ENCODE results near the gene SCAMP4. TPM values are rescaled to one million over a fixed set of nuclear protein-coding genes. Genes with fewer than 3 reads are reported as not detected.

The SCAMP4 gene
- total RNA-seq, 1 donor from 2014 or later = 16.2 TPM

- no peak for DNase-seq
- intact Hi-C loops (cut with DNase I) = no loop called here
- no peak for ATAC-seq (ENCODE audit: poor library complexity)
Measured at GRCh38 chr19:1944088-1944915, 39.1 kb downstream of the SCAMP4 start.

GRCh38 chr19:1944916-1945561 is 39.8 kb downstream of the SCAMP4 start:
- intact Hi-C loops (cut with DNase I) = no loop called here
- DNase-seq (no peak), ATAC-seq (ENCODE audit: poor library complexity) (no peak)

DNA sequence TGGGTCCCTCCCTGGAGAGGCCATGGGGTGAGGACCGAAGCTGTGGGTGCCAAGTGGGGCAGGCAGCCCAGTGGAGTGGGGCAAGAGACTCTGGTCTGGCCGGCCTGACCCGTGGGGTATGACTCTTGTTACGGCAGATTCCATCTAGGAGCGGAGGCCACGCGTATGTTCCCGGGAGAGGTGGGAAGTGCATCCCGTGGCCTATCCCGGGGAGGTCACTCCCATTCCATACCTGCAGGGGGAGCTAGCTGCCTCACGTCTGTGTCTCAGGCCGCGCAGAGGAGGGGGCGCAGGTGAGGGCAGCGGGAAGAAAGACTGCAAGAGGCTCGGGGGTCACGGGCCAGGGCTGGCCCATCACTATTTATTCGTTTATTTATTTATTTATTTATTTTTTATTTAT is 40.7 kb downstream of the SCAMP4 start:
- no peak for ATAC-seq (ENCODE audit: poor library complexity)
- intact Hi-C loops (cut with DNase I) = no loop called here
- DNase-seq = peak; percentile 58

DNA sequence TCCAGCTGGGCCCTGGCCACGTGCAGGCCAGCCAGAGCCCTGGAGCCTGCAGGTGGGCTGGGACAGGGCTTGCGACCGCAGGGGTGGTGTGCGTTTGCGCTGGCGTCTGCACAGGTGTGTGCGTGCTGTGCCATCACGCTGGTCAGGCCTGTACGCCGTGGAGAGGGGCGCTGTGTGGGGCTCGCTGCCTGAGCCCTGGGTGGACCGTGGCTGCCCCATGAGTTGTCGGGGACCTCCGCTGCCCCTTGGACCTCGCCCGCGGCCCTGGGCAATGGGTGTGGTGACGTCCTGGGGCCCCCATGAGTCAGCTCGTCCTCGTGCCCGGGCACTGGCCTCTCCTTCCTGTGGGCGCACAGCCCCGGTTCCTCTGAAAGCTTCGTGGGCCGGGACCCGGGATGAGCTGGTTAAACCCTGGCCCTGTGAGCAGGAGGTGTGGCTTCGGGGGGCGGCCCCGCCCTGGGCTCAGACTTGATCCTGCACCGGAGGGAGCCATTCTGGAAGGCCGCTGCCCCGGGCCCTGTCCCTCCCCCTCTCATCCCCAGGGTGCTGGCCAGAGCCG is 42.5 kb downstream of the SCAMP4 start:
- ATAC-seq (ENCODE audit: poor library complexity) = no peak

GRCh38 chr19:1949304-1950101 is 44.3 kb downstream of the SCAMP4 start:
- no peak for ATAC-seq (ENCODE audit: poor library complexity)
- no peak for DNase-seq
- intact Hi-C loops (cut with DNase I) = no loop called here

More for the DNA sequence above, 42.5 kb downstream of the SCAMP4 start:
- intact Hi-C loops (cut with DNase I) = no loop called here
- no peak for DNase-seq

- DNase-seq = no peak
- no peak for ATAC-seq (ENCODE audit: poor library complexity)
- intact Hi-C loops (cut with DNase I) = no loop called here
Measured at GRCh38 chr19:1950640-1951039, 45.4 kb downstream of the SCAMP4 start.

DNA sequence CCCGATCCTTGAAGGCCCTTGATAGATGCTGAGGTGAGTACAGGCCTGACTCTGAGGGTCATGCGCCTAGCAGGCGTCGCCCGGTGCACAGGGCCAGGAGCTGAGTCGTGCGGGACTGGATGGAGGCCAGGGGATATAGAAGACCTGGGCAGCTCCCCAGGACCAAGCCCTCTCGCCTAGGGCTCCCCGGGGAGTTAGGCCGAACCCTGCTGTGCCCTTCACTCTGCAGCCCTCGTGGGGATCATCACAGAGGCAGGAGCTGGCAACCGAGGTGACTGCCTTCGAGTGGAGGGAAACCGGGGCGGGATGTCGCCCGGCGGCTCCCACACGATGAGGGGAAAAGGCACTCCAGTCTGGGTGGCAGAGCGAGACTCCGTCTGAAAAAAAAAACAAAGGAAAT is 47.4 kb downstream of the SCAMP4 start:
- no peak for DNase-seq
- intact Hi-C loops (cut with DNase I) = no loop called here
- no peak for ATAC-seq (ENCODE audit: poor library complexity)

- ATAC-seq (ENCODE audit: poor library complexity) = no peak
- intact Hi-C loops (cut with DNase I) = no loop called here
- DNase-seq = no peak
Measured at GRCh38 chr19:1953037-1953436, 47.8 kb downstream of the SCAMP4 start.

- no peak for DNase-seq
- ATAC-seq (ENCODE audit: poor library complexity) = no peak
- intact Hi-C loops (cut with DNase I) = no loop called here
Measured at GRCh38 chr19:1953441-1954094, 48.4 kb downstream of the SCAMP4 start.

DNA sequence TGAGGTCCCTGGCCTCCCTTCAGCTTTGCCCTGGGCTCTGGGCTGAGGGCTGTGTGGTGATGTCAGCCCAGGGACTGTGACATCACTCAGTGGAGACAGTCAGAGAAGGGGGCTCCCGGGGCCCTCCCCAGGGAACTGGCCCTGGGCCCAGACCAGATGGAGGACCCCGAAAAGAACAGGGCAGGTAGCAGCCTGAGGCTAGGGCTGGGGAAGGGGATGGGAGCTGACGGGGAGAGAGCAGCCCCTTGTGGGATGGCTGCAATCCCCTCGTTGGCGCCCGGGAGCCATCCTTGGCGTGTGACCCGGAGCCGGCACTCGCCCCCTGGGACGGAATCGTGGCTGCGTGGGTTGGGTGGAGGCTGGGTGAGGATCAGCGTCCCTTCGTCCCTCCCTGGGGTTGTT is 49.3 kb downstream of the SCAMP4 start:
- DNase-seq = no peak
- intact Hi-C loops (cut with DNase I) = no loop called here
- no peak for ATAC-seq (ENCODE audit: poor library complexity)

DNA sequence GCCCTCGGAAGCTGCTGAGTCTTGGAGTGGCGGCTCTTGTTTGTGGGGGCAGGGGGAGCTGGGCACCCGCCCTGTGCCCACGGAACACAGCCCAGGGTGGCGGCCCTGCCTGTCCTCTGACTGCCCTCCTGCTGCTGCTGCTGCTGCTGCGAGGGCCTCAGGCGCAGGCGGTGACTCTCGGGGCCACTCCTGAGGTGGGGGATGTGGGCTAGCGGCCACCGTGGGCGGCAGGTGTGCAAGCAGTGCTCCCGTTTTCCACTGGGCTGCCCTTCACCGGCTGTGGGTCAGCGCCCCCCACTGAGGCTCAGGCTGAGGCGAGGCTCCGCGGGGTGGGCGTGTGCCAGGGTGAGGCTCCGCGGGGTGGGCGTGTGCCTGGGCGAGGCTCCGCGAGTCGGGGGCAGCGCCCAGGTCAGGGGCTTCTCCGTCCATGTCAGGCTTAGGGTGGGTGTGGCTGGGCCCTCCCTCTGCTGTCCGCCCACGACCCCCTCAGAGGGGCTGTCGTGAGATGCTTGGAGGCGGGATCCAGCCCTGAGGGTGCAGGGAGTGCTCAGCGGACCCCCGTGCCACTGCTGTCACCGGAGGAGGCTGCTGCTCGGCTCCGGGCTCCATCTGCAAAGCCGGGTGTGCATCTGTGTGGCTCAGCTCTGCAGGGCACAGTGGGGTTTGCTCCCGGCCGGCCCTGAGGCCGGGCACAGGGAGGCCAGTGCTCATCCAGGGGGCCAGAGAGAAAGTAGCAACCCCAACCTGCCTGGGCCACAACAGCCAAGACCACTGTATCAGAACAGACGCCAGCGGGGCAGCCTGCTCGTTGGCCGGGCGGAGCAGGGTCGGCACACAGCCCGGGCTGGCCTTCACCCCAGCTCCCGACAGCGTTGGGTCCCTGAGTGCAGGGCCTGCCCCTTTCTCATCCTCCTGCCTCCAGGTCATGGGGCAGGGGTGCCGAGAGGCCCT is 50.2 kb downstream of the SCAMP4 start:
- ATAC-seq (ENCODE audit: poor library complexity) = no peak
- intact Hi-C loops (cut with DNase I) = no loop called here
- no peak for DNase-seq

GRCh38 chr19:1956122-1956494 is 50.9 kb downstream of the SCAMP4 start:
- no peak for ATAC-seq (ENCODE audit: poor library complexity)

GRCh38 chr19:1956868-1957492 is 51.8 kb downstream of the SCAMP4 start:
- intact Hi-C loops (cut with DNase I) = no loop called here

More at GRCh38 chr19:1956122-1956494, 50.9 kb downstream of the SCAMP4 start:
- intact Hi-C loops (cut with DNase I) = no loop called here
- no peak for DNase-seq

GRCh38 chr19:1957562-1958248 is 52.5 kb downstream of the SCAMP4 start:
- intact Hi-C loops (cut with DNase I) = no loop called here
- DNase-seq (no peak), ATAC-seq (ENCODE audit: poor library complexity) (no peak)

More at GRCh38 chr19:1956868-1957492, 51.8 kb downstream of the SCAMP4 start:
- no peak for DNase-seq
- peak; percentile 68 for ATAC-seq (ENCODE audit: poor library complexity)

- ATAC-seq (ENCODE audit: poor library complexity) (no peak), DNase-seq (no peak)
- intact Hi-C loops (cut with DNase I) = no loop called here
Measured at GRCh38 chr19:1959928-1960589, 54.9 kb downstream of the SCAMP4 start.

Data from Right ventricle myocardium superior (tissue), 1 donor.